Skeletal muscle tissue (tissue), 4 donors: ENCODE measurements around the gene THSD4. TPM values are rescaled to one million over a fixed set of nuclear protein-coding genes. Genes with fewer than 3 reads are reported as not detected.

Experiments used
- H3K27ac ChIP-seq: one replicate; pipeline ENCODE4 v1.7.0; 2013; ENCODE audit warnings: mild to moderate bottlenecking, low read depth, low read length, inconsistent platforms
- H3K27me3 ChIP-seq, 3 donors: one replicate each; pipeline ENCODE4 v1.7.0; 2013; ENCODE audit warnings: low read length in 3 of 3; ENCODE audit not compliant: control insufficient read depth in 3 of 3, insufficient read depth in 3 of 3
- H3K36me3 ChIP-seq, 3 donors: one replicate each; pipeline ENCODE4 v1.7.0; 2013; ENCODE audit warnings: low read length in 3 of 3; ENCODE audit not compliant: control insufficient read depth in 3 of 3, insufficient read depth in 3 of 3
- H3K4me1 ChIP-seq, 3 donors: one replicate each; pipeline ENCODE4 v1.7.0; 2013; ENCODE audit warnings: low read length in 3 of 3, mild to moderate bottlenecking in 3 of 3; ENCODE audit not compliant: control insufficient read depth in 3 of 3, insufficient read depth in 3 of 3
- H3K4me3 ChIP-seq, 3 donors: one replicate each; pipeline ENCODE4 v1.7.0; 2013; ENCODE audit warnings: low read length in 3 of 3
- H3K9ac ChIP-seq, 3 donors: one replicate each; pipeline ENCODE4 v1.7.0; 2013; ENCODE audit warnings: low read length in 3 of 3, mild to moderate bottlenecking in 3 of 3, moderate library complexity in 2 of 3, low read depth in 1 of 3
- H3K9me3 ChIP-seq, 3 donors: one replicate each; pipeline ENCODE4 v1.7.0; 2013; ENCODE audit warnings: low read length in 3 of 3; ENCODE audit not compliant: control insufficient read depth in 3 of 3
- total RNA-seq: library from RNA; depleted of rRNA; stranded (reverse); fragments of >200 nt; gene quantifications from one replicate; pipeline ENCODE4 v1.2.3, GENCODE V29; 2014
- donor health status: Osteomylitis.

THSD4 gene
- total RNA-seq, 1 donor from 2014 or later = 15.7 TPM

DNA sequence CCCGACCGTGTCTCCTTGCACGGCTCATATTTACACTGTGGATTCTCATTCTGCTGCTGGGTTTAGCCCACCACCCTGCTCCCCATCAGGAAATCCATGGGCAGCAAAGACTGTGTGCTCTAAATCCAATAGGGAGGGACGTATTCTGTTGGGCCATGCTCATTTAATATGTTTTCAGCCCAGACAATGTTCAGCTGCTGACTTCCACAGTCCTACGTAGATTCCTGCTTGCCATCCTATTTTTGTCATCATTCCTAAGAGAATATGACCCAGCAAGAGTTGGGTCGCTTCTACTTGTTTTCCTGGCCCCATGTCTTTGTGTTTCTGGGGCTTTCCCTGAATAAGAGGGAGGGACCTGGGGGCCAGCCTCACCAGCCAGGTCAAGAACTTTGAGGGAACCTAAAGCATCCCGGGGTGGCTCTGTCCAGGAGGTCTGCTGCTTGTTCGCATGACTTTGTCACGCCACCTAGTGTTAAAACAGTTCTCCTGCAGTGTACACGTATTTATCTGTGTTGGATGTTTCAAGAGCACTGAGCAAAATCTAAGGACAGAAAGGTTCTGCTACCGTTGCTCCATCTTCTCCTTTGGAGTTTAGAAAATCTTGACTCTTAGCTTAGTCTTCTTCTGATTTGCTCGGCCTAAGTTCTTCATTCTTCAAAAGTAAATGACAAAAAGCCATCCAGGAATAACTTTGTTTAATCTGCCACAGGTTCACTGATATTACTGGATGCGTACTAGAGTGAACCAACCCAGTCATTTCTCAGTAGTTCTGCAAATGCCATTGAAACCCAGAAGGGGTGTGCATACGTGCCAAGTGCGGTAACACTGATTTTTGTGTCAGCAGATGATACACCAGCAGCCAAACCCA is 615.2 kb downstream of the THSD4 start:
- H3K9me3 ChIP-seq = no peaks in the 10 kb centered on the region
- no peaks in the 10 kb centered on the region for H3K36me3 ChIP-seq
- H3K9ac ChIP-seq = no peak overlapping the region
- H3K27ac ChIP-seq = no peak overlapping the region
- H3K27me3 ChIP-seq = peaks cover 0 to 3% (median 0%) of the 10 kb centered on the region in 3 donors
- no peak overlapping the region for H3K4me3 ChIP-seq
- H3K4me1 ChIP-seq = peaks cover 0 to 5% (median 0%) of the 10 kb centered on the region in 3 donors

DNA sequence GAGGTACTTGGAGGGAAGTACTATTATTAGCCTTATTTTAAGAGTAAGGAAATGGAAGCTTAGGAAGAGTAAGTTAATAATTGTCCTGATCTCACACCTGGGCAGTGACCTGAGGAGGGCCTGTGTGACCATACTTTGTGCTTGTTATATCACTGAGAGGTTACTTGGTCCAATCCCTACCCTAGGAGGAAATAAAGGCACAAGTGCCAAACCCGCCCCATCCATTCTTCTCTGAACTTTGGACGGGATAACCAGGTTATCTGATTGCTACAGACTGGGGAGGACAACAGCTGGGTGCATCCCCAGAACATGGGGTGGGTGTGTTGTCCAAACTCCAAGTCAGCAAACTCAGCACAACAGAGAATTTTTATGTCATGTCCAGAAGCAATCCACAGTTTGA is 617.4 kb downstream of the THSD4 start:
- peaks cover 0 to 5% (median 0%) of the 10 kb centered on the region in 3 donors for H3K4me1 ChIP-seq
- no peak overlapping the region for H3K4me3 ChIP-seq
- H3K27ac ChIP-seq = no peak overlapping the region
- H3K27me3 ChIP-seq = peaks cover 0 to 3% (median 0%) of the 10 kb centered on the region in 3 donors
- H3K9ac ChIP-seq = no peak overlapping the region
- no peaks in the 10 kb centered on the region for H3K36me3 ChIP-seq
- no peaks in the 10 kb centered on the region for H3K9me3 ChIP-seq

DNA sequence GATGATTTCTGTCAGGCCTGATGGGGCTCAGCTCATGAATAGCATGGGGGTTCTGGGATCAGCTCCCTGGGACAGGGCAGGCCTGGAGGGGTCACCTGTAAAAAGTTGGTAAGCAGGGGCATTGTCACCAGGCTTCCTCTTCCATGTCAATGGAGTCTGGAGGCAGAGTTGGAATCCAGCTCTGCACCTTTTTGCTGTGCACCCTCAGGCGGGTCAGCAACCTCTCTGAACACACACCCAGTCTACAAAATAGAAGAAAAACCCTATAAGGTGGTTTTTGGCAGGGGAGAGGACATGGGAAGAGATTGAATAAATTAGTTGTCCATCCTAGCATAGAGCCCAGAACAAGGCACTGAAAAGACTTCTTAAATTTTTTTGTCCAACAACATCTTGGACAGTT is 617.9 kb downstream of the THSD4 start:
- no peak overlapping the region for H3K27ac ChIP-seq
- H3K27me3 ChIP-seq = peaks cover 0 to 3% (median 0%) of the 10 kb centered on the region in 3 donors
- H3K36me3 ChIP-seq = no peaks in the 10 kb centered on the region
- peaks cover 0 to 5% (median 0%) of the 10 kb centered on the region in 3 donors for H3K4me1 ChIP-seq
- H3K9me3 ChIP-seq = no peaks in the 10 kb centered on the region
- no peak overlapping the region for H3K9ac ChIP-seq
- H3K4me3 ChIP-seq = no peak overlapping the region

DNA sequence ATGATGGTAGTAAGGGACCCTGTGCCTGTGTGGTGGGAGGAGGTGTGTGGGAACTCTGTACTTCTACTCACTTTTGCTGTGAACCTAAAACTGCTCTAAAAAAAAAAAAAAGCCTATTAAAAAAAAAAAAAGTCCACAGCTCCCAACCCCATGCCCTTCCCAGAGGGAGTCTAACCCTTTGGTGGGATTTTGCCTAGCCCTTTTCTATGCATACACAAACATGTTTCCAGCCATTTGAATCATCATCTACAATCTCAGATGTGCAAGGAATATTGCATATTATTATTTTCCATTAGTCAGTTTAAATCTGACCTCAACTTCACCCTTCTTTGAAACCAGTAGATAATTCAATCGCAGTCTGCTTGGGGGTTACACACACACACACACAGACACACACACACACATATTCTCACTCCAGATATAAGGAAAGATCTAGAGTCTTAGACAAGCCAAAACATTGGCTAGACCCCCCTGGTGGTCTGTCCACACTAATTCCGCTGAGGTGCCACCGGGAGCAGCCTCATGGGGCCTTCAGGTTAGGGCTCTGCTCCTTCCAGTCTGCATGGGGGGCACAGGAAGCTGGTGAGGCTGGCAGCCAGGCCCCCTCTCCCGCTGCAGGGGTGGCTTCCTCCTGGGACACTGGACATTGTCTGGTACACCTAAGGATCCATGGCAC is 619.6 kb downstream of the THSD4 start:
- Histone ChIP-seq H3K9me3 (no peaks in the 10 kb centered on the region), H3K36me3 (no peaks in the 10 kb centered on the region), H3K27me3 (peaks cover 0 to 3% (median 0%) of the 10 kb centered on the region in 3 donors)

DNA sequence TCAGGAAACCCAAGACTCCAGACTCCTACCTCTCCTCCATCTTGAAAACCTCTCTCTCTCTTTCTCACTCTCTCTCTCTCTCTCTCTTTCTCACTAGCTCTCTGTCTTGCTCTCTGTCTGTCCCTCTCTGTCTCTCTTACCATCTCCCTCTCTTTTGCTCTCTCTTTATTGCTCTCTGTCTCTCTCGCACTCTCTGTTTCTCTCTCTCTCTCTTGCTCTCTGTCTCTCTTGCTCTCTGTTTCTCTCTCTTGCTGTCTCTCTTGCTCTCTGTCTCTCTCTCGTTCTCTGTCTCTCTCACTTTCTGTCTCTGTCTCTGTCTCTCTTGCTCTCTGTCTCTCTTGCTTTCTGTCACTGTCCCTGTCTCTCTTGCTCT is 620.1 kb downstream of the THSD4 start:
- H3K4me1 ChIP-seq = peaks cover 0 to 1% (median 0%) of the 10 kb centered on the region in 3 donors
- H3K4me3 ChIP-seq = no peak overlapping the region
- H3K27me3 ChIP-seq = peaks cover 0 to 3% (median 0%) of the 10 kb centered on the region in 3 donors
- H3K9ac ChIP-seq = no peak overlapping the region
- H3K27ac ChIP-seq = no peak overlapping the region
- H3K36me3 ChIP-seq = no peaks in the 10 kb centered on the region
- H3K9me3 ChIP-seq = no peaks in the 10 kb centered on the region

More for the DNA sequence above, 619.6 kb downstream of the THSD4 start:
- peaks cover 0 to 5% (median 0%) of the 10 kb centered on the region in 3 donors for H3K4me1 ChIP-seq
- H3K4me3 ChIP-seq = no peak overlapping the region
- H3K9ac ChIP-seq = no peak overlapping the region
- no peak overlapping the region for H3K27ac ChIP-seq

DNA sequence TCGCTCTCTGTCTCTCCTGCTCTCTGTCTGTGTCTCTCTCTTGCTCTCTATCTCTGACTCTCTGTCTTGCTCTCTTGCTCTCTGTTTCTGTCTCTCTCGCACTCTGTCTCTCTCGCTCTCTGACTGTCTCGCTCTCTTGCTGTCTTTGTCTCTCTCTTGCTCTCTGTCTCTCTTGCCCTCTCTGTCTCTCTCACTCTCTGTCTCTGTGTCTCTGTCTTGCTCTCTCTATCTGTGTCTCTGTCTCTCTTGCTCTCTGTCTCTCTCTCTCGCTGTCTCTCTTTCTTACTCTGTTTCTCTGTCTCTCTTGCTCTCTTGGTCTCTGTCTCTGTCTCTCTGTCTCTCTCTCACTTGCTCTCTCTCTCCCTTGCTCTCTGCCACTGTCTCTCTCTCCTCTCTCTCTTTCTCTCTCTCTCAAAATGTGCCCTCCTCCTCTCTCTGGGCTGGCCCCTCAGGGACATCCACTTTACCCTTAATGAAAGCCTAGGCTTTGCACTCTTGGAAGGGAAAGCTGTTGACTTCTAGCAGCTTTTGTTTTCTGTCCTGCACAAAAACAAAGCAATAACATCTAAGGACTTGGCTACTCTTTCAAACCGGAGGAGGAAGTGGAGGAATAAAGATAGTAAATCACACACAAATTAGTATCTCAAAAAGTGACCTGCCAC is 621.1 kb downstream of the THSD4 start:
- Histone ChIP-seq H3K4me3 (no peak overlapping the region), H3K9me3 (no peaks in the 10 kb centered on the region), H3K9ac (no peak overlapping the region), H3K36me3 (no peaks in the 10 kb centered on the region), H3K4me1 (no peaks in the 10 kb centered on the region), H3K27ac (no peak overlapping the region), H3K27me3 (peaks cover 0 to 3% (median 0%) of the 10 kb centered on the region in 3 donors)

DNA sequence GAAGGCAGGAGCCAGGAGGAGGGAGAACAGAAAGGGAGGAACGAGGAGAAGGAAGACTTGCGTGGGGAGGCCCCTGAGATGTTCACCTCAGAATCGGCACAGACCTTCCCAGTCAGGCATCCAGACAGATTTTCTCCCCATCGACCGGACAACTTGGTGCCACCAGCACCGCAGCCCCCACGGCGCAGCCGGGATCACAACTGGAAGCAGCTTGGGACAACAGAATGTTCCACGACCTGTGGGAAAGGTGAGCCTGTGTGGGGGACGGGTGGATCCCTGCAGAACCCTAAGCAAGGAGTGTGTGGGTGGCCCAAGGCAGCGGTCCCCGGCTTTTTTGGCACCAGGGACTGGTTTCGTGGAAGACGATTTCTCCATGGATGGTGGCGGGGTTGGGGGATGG is 622.5 kb downstream of the THSD4 start:
- Histone ChIP-seq H3K27ac (no peak overlapping the region), H3K36me3 (no peaks in the 10 kb centered on the region), H3K4me3 (no peak overlapping the region), H3K9me3 (no peaks in the 10 kb centered on the region), H3K9ac (no peak overlapping the region), H3K27me3 (peaks cover 0 to 3% (median 0%) of the 10 kb centered on the region in 3 donors), H3K4me1 (no peaks in the 10 kb centered on the region)

DNA sequence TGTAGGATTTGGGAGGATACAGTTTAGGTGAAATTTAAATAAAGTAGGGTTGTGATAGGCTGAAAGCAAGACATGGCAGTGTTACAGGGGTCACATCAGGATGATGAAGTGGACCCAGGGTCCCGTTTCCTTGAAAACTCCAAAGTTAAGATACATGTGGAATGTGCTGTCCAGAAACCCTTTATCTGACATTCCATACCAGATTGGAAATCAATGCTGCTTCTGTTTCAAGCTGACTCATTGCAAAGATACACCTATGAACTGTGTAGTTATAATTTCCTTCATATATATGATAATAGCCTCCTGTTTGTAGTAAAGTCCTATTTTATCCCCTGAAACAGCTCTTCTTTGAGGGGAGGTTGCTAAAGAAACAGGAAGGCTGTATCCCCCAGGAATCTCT is 624.1 kb downstream of the THSD4 start:
- no peaks in the 10 kb centered on the region for H3K36me3 ChIP-seq
- H3K4me3 ChIP-seq = no peak overlapping the region
- H3K9me3 ChIP-seq = no peaks in the 10 kb centered on the region
- H3K27me3 ChIP-seq = peaks cover 0 to 3% (median 0%) of the 10 kb centered on the region in 3 donors
- H3K9ac ChIP-seq = no peak overlapping the region
- H3K27ac ChIP-seq = no peak overlapping the region
- H3K4me1 ChIP-seq = no peaks in the 10 kb centered on the region

DNA sequence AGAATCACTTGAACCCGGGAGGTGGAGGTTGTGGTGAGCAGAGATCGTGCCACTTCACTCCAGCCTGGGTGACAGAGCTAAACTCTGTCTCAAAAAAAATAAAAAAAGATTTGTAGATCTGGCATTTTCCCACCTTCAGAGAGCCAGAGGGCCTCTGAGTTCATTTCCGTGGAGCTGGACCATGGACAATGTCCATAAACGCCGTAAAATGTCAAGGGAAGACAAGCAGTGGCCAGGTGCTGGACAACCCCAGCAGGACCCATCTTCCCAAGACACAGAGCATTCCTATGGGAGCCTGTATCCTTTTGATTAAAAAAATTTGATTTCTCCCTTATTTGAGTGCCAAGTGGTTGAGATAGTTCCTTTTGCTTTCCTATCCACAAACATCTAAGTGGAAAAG is 627.7 kb downstream of the THSD4 start:
- no peak overlapping the region for H3K4me3 ChIP-seq
- no peak overlapping the region for H3K27ac ChIP-seq
- no peaks in the 10 kb centered on the region for H3K9me3 ChIP-seq
- no peaks in the 10 kb centered on the region for H3K27me3 ChIP-seq
- no peaks in the 10 kb centered on the region for H3K4me1 ChIP-seq
- no peak overlapping the region for H3K9ac ChIP-seq
- no peaks in the 10 kb centered on the region for H3K36me3 ChIP-seq
